ENCODE data around the gene MED27. TPM values are rescaled to one million over a fixed set of nuclear protein-coding genes. Genes with fewer than 3 reads are reported as not detected.

Gene MED27
- total RNA-seq, 1 donor from 2014 or later = 17.7 TPM

DNA sequence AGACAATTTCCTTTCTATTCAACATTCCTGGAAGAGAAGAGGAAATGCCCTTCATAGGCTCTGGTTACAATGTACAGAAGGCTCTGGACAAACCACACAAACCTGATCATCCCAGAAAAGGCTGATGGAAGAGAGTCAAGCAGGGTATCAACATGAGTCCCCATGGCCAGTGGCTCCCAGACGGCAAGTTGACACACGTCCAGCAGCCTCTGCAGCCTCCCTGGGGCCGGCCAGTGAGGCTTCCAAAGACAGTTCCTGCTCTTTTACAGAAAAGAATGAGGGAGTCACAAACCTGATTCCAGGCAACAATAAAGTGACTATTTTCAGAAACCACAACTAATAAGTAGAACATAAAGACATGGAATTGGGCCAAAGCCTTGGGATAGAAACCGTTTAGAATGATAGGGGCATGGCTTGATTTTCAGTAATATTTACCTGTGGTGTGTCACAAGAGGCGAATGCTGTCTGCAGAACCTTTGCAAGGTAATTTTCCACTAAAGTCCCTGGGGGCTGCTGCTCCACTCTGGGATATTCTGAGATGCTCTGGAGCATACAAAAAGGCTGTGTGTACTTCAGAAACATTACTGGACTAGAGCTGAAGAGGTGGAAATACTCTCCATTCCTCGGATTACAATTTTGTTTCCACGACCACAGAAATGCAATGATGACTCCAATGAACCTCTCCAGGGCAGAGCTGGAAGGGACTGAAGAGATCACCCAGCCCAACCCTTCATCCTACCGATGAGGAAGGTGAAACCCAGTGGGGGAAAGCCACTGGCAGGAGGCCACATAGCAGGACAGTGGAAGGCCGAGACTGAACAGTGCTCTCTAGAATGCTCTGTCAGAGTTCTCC lies 10.4 kb downstream of the MED27 start:
- TF ChIP-seq, protein P1, sequence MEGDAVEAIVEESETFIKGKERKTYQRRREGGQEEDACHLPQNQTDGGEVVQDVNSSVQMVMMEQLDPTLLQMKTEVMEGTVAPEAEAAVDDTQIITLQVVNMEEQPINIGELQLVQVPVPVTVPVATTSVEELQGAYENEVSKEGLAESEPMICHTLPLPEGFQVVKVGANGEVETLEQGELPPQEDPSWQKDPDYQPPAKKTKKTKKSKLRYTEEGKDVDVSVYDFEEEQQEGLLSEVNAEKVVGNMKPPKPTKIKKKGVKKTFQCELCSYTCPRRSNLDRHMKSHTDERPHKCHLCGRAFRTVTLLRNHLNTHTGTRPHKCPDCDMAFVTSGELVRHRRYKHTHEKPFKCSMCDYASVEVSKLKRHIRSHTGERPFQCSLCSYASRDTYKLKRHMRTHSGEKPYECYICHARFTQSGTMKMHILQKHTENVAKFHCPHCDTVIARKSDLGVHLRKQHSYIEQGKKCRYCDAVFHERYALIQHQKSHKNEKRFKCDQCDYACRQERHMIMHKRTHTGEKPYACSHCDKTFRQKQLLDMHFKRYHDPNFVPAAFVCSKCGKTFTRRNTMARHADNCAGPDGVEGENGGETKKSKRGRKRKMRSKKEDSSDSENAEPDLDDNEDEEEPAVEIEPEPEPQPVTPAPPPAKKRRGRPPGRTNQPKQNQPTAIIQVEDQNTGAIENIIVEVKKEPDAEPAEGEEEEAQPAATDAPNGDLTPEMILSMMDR (IDR thresholded peaks at IDR 0.05) = no peak
- no peak for TF ChIP-seq POLR2A (IDR thresholded peaks at IDR 0.05)
- TF ChIP-seq POLR2AphosphoS5 (IDR thresholded peaks at IDR 0.05; ENCODE audit: insufficient read depth in 1 of 2, low read depth in 1 of 2) = no peak
- H3K27ac ChIP-seq = no peak overlapping the region

DNA sequence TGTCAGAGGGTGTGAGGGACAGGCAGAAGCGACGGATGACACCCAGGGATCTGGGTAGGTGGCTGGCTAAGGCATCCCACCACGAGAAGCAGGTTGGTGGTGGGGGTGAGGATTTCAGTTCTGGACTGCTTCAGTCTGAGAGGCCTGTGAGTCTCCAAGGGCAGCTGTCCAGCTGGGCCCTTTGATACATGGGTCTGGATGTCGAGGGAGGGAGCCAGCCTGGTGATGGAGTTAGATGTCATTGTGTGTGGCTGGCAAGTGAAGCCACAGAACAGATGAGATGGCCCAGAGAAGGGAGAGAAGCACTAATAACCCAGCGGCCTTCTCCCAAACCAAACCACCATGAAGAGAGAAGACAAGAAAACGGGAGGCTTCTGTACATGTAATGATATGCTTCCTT lies 11.1 kb downstream of the MED27 start:
- no peaks in the 10 kb centered on the region for H3K9me3 ChIP-seq
- intact Hi-C loops (cut with DNase I) = no loop called here
- peaks cover 0 to 4% of the 10 kb centered on the region in 2 donors for H3K36me3 ChIP-seq
- H3K27me3 ChIP-seq = no peaks in the 10 kb centered on the region
- no peak for TF ChIP-seq POLR2A (IDR thresholded peaks at IDR 0.05)
- TF ChIP-seq, protein P1 (IDR thresholded peaks at IDR 0.05) = no peak
- TF ChIP-seq POLR2AphosphoS5 (IDR thresholded peaks at IDR 0.05; ENCODE audit: insufficient read depth in 1 of 2, low read depth in 1 of 2) = no peak
- no peak overlapping the region for H3K4me3 ChIP-seq
- H3K4me1 ChIP-seq = no peaks in the 10 kb centered on the region
- DNase-seq (ENCODE audit: extremely low spot score in 2 of 2) = no peak
- no peak overlapping the region for H3K27ac ChIP-seq

More for the DNA sequence above, 10.4 kb downstream of the MED27 start:
- Histone ChIP-seq H3K4me1 (no peaks in the 10 kb centered on the region), H3K36me3 (peaks cover 0 to 4% of the 10 kb centered on the region in 2 donors), H3K27me3 (no peaks in the 10 kb centered on the region), H3K9me3 (no peaks in the 10 kb centered on the region), H3K4me3 (no peak overlapping the region)
- DNase-seq (ENCODE audit: extremely low spot score in 2 of 2) = no peak
- intact Hi-C loops (cut with DNase I) = no loop called here

- Histone ChIP-seq H3K4me1 (no peaks in the 10 kb centered on the region), H3K27me3 (no peaks in the 10 kb centered on the region), H3K4me3 (no peak overlapping the region), H3K9me3 (no peaks in the 10 kb centered on the region), H3K27ac (no peak overlapping the region), H3K36me3 (peaks cover 0 to 4% of the 10 kb centered on the region in 2 donors)
- DNase-seq (ENCODE audit: extremely low spot score in 2 of 2) = no peak
- TF ChIP-seq POLR2A (IDR thresholded peaks at IDR 0.05) (no peak), POLR2AphosphoS5 (IDR thresholded peaks at IDR 0.05; ENCODE audit: insufficient read depth in 1 of 2, low read depth in 1 of 2) (no peak)
- TF ChIP-seq, protein P1 (IDR thresholded peaks at IDR 0.05) = no peak
- intact Hi-C loops (cut with DNase I) = no loop called here
Observed at GRCh38 chr9:132066511-132066910, 13.2 kb downstream of the MED27 start.

DNA sequence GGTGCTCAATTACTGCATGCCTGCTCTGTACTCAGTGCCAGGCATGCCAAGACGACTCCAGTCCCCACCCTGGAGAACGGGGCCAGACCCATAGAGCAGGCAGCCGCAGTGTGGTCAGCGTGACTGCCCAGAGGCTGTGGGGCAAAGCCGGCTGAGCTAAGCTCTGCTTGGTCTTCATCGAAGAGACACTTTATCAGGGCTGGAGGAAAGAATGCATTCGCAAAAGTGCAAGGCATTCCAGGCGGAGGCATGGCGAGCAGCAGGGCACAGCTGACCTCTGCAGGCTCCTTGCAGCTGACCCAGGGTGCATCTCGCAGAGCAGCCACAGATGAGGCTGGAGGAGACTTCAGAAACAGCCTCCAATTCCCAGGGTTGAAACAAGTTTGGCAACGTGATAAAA lies 13.6 kb downstream of the MED27 start:
- no peak overlapping the region for H3K4me3 ChIP-seq
- DNase-seq (ENCODE audit: extremely low spot score in 2 of 2) = no peak
- H3K9me3 ChIP-seq = no peaks in the 10 kb centered on the region
- peaks cover 0 to 4% of the 10 kb centered on the region in 2 donors for H3K36me3 ChIP-seq
- intact Hi-C loops (cut with DNase I) = no loop called here
- no peak overlapping the region for H3K27ac ChIP-seq
- no peak for TF ChIP-seq POLR2A (IDR thresholded peaks at IDR 0.05)
- TF ChIP-seq POLR2AphosphoS5 (IDR thresholded peaks at IDR 0.05; ENCODE audit: insufficient read depth in 1 of 2, low read depth in 1 of 2) = no peak
- TF ChIP-seq, protein P1 (IDR thresholded peaks at IDR 0.05) = no peak
- H3K27me3 ChIP-seq = no peaks in the 10 kb centered on the region
- H3K4me1 ChIP-seq = no peaks in the 10 kb centered on the region

DNA sequence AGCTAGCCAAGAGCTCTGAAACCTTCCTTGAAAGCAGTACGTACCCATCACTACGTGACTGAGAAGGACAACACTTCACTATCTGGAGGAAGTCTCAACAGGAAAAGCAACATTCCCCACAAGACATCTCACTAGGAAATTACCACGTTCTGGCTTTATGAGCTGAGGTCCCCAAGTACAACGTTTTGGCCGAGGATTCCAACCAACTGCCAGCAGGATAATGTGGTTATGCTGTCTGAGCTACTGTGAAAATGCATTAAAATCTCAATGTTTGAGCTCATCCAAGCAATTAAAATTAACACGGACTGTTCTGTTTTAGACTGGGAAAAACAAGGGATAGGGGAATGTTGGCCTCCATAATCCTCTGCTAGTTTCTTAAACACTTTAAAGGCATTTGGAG lies 16.4 kb downstream of the MED27 start:
- Histone ChIP-seq H3K4me3 (no peak overlapping the region), H3K36me3 (peaks cover 0 to 4% of the 10 kb centered on the region in 2 donors), H3K9me3 (no peaks in the 10 kb centered on the region), H3K4me1 (no peaks in the 10 kb centered on the region), H3K27me3 (no peaks in the 10 kb centered on the region), H3K27ac (no peak overlapping the region)
- TF ChIP-seq, protein P1 (IDR thresholded peaks at IDR 0.05) = no peak
- TF ChIP-seq POLR2AphosphoS5 (IDR thresholded peaks at IDR 0.05; ENCODE audit: insufficient read depth in 1 of 2, low read depth in 1 of 2) = no peak
- TF ChIP-seq POLR2A (IDR thresholded peaks at IDR 0.05) = no peak
- intact Hi-C loops (cut with DNase I) = no loop called here
- no peak for DNase-seq (ENCODE audit: extremely low spot score in 2 of 2)
